ENCODE data around the gene KCTD16.
A peak's percentile ranks its signal among the peaks of the same experiment; 100 is the strongest.

The KCTD16 gene

GRCh38 chr5:144331361-144331760, 160.7 kb downstream of the KCTD16 start:
- DNase-seq (ENCODE audit: low spot score) = no peak
- FAIRE-seq = no peak

GRCh38 chr5:144332265-144332664, 161.6 kb downstream of the KCTD16 start:
- FAIRE-seq = no peak
- DNase-seq (ENCODE audit: low spot score) = no peak

- FAIRE-seq = no peak
- DNase-seq (ENCODE audit: low spot score) = no peak
Measured at GRCh38 chr5:144333336-144333920, 162.8 kb downstream of the KCTD16 start.

DNA sequence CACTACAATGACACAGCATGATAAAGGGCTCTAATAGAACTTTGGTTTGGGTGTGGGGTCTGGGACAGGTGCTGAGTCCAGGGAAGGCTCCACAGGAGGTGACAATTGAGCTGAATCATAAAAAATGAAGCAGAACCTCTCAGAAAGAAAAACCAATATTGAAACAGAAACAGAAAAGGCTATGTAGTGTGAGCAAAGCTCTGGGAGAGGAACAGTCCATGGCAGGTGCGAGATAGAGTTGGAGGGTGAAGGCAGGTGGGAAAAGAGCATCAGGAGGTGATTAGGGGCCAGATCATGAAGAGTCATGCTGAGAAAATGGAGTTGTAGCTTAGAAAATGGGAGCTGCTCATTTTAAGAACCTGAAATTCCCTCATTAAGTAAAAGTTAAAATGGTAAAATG, 164.9 kb downstream of the KCTD16 start:
- FAIRE-seq (no peak), DNase-seq (ENCODE audit: low spot score) (no peak)

- FAIRE-seq (no peak), DNase-seq (ENCODE audit: low spot score) (no peak)
Measured at GRCh38 chr5:144336191-144336961, 165.7 kb downstream of the KCTD16 start.

- FAIRE-seq (no peak), DNase-seq (ENCODE audit: low spot score) (no peak)
Measured at GRCh38 chr5:144352330-144352729, 181.7 kb downstream of the KCTD16 start.

GRCh38 chr5:144352732-144353317, 182.2 kb downstream of the KCTD16 start:
- FAIRE-seq = no peak
- no peak for DNase-seq (ENCODE audit: low spot score)

GRCh38 chr5:144356489-144356888, 185.8 kb downstream of the KCTD16 start:
- FAIRE-seq (no peak), DNase-seq (ENCODE audit: low spot score) (no peak)

GRCh38 chr5:144361406-144361805, 190.7 kb downstream of the KCTD16 start:
- FAIRE-seq (no peak), DNase-seq (ENCODE audit: low spot score) (no peak)

- DNase-seq (ENCODE audit: low spot score) = no peak
- no peak for FAIRE-seq
Measured at GRCh38 chr5:144365885-144366284, 195.2 kb downstream of the KCTD16 start.

DNA sequence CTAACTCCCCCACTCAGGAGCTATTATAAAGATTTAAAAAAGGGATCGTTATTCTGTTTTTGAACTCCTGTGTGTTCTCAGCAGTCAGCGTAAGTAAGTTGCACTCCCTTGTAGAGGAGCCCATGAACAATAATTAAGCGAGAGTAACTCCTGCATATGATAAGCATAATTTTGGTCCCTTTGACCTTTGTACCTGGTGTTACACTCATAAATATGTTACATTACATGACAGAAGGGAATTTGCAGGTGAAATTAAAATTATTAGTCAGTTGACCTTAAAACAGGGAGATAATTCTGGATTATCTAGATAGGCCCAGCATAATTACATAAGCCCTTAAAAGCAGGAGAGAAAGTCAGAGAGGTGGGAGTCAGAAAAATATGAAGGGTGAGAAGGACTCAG, 197.3 kb downstream of the KCTD16 start:
- FAIRE-seq = no peak

GRCh38 chr5:144368556-144368955, 197.9 kb downstream of the KCTD16 start:
- no peak for FAIRE-seq
- no peak for DNase-seq (ENCODE audit: low spot score)

More for the DNA sequence above, 197.3 kb downstream of the KCTD16 start:
- no peak for DNase-seq (ENCODE audit: low spot score)

DNA sequence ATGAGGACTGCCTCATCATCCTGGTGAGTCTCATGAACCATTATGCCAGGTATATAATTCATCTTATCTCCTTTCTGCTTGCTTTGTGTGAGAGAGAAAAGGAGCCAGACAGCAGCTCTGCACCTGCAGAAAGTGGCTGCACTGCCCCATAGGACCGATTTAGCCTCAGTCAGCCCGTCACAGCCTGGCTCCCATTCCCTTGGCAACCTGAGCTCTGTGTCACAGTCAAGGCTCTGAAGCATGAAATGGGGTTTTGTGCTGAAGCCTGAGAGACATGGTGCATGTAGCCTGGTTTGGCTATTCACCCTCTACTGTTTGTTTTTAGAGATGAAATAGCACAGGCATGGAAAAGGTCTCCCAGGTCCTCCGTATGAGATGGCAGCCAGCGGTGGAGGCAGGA, 198.3 kb downstream of the KCTD16 start:
- DNase-seq (ENCODE audit: low spot score) (no peak), FAIRE-seq (no peak)

GRCh38 chr5:144370273-144370672, 199.6 kb downstream of the KCTD16 start:
- no peak for DNase-seq (ENCODE audit: low spot score)
- no peak for FAIRE-seq

DNA sequence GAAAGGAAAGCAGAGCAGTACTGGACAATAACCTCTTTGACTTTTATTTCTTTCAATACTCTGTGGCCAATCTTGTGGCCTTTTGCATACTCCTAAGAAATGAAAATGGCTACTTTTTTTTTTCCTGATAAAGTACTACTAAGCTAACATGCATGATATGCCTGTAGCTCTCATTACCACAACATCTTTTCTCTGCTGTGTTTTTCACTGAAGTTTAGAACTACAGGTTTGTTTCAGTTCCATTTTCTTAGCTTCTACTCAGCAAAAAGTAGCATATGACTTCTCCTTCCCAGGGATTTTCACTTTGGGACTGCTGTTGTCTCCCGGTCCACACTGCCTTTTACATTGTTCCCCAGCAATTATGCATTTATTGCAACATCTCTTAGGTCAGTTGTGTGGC, 204.0 kb downstream of the KCTD16 start:
- DNase-seq (ENCODE audit: low spot score) (no peak), FAIRE-seq (no peak)

GRCh38 chr5:144377207-144377606, 206.5 kb downstream of the KCTD16 start:
- no peak for DNase-seq (ENCODE audit: low spot score)
- FAIRE-seq = no peak

DNA sequence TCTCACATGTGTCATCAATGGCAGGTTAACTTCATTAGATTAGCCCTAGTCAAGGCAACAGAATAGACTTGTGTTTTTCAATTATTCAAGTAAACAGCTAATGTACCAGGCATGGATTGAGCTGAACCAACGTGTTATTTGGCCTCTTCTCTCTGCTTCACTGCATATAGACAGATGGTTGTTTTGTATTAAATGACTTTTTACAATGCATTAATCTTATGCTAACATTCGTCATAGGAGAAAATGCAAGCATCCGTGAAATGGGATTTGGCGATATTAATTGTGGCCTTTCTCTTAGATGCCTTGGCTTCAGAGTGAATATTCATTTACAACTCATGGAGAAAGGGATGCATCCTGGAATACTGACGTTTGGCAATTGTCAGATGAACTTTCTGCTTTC, 208.0 kb downstream of the KCTD16 start:
- DNase-seq (ENCODE audit: low spot score) (no peak), FAIRE-seq (no peak)

DNA sequence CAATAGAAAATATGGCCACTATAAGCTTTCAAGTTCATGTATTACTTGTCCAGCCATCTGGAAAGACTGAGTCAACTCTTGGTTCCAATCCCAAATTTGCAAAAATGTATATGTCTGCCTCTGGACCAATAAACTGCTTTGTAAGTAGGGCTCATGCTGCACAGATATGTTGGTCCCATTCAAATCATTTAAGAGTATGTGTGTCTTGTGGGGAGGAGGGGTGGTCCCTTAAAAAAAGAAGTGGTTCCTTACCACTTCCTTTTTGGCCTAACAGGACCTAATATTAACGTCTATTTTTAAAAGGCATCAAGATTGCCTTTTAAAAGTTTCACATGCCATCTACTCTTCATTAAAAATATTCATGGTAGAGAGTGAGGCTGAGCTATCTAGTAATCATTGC, 214.9 kb downstream of the KCTD16 start:
- DNase-seq (ENCODE audit: low spot score) (no peak), FAIRE-seq (no peak)

DNA sequence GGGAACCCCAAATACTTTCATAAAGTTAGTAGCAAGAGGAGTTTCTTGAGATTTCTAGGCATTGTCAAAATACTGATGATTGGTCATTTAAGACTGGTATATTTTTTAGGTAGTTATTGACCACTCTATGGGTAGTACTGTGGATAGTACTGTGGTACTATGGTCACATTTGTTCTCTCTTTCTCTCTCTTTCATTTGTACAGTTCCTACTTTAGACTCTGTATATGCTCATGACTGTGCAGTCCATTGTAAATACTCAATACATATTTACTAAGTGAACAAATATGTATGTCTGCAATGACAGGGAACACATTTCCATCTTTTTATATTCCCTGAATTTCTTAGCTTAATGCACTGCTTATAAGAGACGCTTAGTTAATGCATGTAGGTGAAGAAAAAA, 215.6 kb downstream of the KCTD16 start:
- no peak for DNase-seq (ENCODE audit: low spot score)
- FAIRE-seq = no peak

DNA sequence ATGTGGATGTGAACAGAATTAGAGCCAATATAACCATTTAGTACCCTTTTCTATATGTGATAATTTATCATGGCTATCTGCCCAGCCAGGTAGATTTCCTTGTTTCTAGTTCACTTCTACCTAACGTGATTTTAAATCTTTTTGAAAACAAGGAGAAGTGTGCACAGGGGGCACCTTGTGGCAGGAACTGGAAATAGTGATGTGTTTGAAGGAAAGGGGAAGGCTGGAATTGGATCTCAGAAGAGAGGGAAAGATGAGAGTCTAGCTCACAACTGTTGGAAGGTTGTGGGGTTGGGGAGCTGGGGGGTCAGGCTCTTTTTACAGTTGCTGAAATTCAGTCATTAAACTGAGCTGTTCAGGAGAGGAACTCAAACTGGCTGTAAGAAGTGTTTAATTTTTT, 219.5 kb downstream of the KCTD16 start:
- DNase-seq (ENCODE audit: low spot score) (peak; percentile 11), FAIRE-seq (no peak)

DNA sequence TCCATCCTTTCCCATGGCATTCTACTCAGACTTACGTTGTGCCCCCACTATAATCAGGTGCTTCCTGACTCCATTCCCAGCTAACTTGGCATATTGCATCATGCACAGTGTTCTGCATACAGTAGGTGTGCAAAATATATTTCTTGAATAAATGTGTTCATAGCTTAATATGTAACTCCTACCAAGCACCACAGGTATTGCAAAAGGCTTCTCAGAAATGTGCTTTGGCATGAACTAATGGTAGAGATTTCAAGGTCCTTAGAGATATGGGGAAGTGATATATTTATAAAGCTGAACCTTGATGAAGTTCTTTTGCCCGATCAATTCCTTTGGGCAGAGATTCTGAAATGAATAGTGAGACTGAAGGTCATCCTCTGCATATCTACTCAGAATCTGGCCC, 220.4 kb downstream of the KCTD16 start:
- no peak for FAIRE-seq

DNA sequence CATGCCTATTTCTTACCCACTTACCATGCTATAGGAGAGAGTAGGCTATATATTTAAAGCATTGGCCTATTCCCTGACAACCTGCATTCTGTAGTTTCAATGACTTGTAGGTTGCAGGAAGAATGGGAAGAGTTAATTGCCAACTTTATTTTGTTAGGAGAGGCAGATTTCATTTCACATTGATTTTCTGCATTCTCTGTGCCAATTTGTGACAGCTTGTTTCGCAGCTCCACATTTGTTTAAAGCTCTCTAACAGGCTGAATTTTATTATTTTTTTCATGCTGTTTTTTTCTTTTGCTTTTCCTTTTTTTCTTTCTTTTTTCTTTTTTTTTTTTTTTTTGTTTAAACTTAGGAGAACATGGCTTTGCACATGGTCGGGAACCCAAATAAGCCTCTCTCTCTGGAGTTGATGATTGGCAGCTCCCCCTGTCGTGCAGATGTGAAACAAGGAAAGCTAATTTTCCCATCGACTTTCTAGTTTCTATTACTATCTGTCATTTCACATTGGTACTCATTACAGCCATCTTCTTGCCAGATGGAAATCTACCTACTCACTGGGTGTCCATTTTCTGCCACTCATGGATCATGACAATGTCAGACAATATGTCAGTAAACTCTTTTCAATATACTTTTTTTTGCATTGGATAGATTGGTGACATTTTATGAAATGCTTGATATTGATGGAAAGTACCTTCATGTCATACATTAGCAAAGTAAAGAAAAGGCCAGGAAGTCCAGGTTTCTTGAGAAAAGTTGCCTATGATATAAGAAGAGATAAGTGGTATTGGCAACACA, 223.2 kb downstream of the KCTD16 start:
- FAIRE-seq = no peak
- no peak for DNase-seq (ENCODE audit: low spot score)

More for the DNA sequence above, 220.4 kb downstream of the KCTD16 start:
- DNase-seq (ENCODE audit: low spot score) = no peak
